ENCODE results near the gene TADA2B.

Gene TADA2B

GRCh38 chr4:7104366-7105031 lies 61.3 kb downstream of the TADA2B start:
- no peak for DNase-seq (ENCODE audit: extremely low read depth in 1 of 2, low read depth in 1 of 2)

- no peak for DNase-seq (ENCODE audit: extremely low read depth in 1 of 2, low read depth in 1 of 2)
These were observed 62.1 kb downstream of the TADA2B start for GRCh38 chr4:7105276-7105675.

GRCh38 chr4:7107166-7107905 lies 64.2 kb downstream of the TADA2B start:
- no peak for DNase-seq (ENCODE audit: extremely low read depth in 1 of 2, low read depth in 1 of 2)
